ENCODE data around the gene EPHA1.

DNA sequence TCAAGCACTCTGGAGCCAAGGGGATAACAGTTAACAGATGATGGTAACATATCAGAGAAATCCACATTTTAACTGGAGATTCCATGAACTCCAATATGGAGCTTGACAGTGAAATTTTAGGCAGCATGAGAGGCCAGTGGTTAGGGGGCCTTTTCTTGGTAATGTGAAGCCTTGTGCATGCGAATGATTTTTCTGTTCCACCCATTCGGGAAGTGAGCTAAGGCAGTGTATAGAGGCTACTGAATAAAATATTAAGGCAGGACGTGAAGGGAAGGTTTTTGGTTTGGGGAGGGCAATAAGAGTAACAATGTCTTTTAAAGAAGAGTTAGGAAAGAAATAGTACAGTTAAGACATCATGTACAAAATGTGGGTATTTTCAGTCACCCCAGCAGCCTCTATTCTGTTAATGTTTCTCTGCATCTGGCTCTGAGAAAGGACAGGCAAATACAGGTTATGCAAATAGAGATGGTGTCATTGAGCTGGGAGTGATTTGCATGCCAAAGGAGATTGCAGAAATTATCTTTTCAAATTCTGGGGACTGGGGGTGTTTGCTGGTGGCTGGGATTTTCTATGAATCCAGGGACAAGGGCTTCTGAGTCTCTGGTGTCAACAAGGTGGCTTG lies 27.8 kb upstream of the EPHA1 start:
- TF ChIP-seq POLR2A (IDR thresholded peaks at IDR 0.05) = no peak
- TF ChIP-seq, protein P1, sequence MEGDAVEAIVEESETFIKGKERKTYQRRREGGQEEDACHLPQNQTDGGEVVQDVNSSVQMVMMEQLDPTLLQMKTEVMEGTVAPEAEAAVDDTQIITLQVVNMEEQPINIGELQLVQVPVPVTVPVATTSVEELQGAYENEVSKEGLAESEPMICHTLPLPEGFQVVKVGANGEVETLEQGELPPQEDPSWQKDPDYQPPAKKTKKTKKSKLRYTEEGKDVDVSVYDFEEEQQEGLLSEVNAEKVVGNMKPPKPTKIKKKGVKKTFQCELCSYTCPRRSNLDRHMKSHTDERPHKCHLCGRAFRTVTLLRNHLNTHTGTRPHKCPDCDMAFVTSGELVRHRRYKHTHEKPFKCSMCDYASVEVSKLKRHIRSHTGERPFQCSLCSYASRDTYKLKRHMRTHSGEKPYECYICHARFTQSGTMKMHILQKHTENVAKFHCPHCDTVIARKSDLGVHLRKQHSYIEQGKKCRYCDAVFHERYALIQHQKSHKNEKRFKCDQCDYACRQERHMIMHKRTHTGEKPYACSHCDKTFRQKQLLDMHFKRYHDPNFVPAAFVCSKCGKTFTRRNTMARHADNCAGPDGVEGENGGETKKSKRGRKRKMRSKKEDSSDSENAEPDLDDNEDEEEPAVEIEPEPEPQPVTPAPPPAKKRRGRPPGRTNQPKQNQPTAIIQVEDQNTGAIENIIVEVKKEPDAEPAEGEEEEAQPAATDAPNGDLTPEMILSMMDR (IDR thresholded peaks at IDR 0.05) = no peak

All from adrenal gland (tissue), 5 donors.